ENCODE results near the gene CSAD.
"Not testable (repeated sequence)": the region's sequence is repeated elsewhere in the genome, so short reads cannot be mapped to it uniquely, and the experiment has no call there.

CSAD gene

DNA sequence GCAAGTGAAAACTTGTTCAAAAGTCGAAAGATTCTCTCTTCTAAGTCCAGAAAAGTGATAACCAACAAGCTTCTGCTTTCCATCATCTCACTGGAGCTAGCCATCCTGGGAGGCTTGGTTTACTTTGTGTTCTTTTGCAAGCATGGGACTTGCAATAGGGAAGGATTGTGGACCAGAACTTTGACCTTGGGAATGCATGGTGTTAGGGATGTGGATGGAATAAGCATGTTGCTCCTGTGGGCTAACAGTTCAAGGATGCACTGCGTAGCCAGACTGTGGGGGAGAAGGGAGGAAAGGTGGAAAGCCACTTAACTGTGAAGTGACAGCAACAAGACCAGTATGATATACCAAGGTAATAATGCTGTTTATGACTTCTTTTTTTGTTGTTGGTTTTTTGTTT, 48.9 kb downstream of the CSAD start:
- DNase-seq, result no peak

DNA sequence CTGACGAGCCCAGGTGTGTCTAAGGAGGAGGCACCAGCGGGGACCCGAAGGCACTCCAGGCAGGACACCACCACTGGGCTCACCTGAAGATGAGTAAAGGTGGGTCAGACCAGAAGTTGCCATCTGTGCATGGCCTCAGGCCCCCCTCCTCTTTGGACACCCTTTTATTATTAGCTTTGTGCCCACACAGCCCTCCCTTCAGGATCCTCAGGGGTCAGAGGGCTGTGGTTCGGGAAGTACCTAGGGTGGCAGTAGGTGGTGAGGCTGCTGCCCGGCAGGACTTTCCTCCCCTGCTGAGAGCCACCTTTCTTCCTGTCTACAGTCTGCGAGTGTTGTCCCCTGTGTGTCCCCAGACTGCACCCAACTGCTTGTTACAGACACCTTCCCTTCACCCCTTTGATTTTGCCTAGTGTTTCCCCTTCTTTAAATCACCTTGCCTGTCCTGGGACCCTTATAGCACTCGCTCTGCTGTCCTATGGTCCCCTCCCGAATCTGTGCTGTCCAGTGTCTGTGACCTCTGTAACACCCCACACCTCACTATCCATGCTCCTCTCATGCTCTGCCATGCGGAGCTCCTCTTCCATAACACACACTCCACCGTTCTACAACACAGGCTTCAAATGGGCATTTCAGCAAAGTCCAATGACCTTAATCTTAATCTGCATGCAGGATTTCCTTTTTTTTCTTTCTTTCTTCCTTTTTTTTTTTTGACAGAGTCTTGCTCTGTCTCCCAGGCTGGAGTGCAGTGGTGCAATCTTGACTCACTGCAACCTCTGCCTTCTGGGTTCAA, 51.8 kb downstream of the CSAD start:
- DNase-seq, result no peak

DNA sequence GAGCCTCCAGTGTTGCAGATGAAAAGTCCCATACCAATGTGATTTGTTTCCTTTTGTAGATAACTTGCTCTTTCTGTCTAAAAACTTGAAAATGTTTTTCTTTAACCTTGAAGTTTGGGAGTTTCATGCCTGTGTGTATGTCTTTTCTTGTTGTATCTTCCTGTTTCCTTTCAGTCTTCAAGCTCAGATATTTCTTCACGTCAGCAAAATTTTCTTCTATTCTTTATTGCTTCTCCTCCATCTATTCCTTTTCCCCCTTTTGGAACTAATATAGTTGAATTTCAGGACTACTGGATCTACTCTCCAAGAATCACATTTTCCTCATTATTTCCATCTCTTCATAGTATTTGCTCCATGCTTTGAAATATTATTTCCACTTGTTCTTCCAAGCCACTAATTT, 53.6 kb downstream of the CSAD start:
- DNase-seq, result no peak

DNA sequence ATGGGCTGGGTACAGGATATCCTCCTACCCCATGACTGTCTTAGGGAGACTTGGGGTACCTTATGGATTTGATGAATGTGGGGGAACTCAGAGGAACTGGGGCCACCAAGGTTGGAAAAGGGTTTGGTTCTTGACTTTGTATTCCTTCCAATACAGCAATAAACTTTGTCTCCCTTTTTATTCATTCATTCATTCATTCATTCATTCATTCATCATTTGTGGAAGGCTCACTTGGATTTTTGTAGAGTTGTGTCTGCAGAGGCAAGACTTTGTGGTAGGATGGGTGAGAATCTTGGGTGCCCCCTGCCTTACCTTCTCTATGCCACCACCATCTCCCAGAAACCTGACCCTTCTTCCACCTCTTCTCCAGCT, 56.4 kb downstream of the CSAD start:
- DNase-seq, result no peak

DNA sequence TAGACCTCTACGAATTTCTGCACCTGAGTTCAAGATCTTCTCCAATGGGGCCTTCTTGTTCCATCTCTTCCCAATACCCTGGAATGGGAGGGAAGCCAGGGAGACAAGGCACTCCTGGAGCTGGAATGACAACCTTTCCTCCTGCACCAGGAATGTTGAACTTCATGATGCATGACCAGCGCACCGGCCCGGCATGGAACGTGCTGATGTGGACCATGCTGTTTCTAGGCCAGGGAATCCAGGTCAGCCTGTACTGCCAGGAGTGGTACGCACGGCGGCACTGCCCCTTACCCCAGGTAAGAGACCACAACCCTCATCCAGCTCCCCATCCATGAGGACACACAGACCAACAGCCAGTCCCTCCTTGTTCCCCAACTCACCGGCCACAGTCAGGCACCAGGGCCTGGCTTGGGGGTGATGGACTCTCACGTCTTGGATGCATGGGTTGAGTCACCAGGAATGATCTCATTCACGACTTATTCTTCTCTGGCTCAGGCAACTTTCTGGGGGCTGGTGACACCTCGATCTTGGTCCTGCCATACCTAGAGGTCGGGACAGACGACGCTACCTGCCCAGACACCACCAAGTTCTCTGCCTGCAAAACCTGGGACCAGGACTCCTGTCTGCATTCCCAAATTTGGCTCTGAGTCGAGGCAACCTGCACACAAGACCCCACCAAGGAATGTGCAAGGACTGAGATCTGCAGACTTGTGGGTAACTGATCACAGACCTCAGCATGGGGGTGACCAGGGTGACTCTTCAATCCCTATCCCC, 57.0 kb downstream of the CSAD start:
- no peak for DNase-seq

DNA sequence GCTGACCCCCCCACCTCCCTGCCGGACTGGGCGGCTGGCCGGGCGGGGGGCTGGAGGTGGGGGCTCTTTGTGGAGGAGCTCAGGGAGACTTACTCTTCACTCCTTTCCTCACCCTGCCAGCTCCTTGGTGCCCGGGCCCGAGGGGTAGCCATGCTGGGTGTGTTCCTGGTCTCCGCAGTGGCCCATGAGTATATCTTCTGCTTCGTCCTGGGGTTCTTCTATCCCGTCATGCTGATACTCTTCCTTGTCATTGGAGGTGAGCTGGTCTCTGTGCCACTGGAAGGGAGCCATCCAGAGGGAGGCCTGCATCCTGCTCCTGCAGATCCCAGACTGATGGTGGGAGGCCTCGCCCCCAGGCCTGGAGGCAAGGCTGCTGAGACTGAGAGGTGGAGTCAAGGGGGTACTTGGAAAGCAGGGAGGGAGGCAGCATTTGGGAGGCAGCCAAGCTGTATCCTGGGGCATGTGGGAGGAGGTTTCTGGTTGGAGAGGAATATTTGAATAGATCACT, 57.7 kb downstream of the CSAD start:
- no peak for DNase-seq

DNA sequence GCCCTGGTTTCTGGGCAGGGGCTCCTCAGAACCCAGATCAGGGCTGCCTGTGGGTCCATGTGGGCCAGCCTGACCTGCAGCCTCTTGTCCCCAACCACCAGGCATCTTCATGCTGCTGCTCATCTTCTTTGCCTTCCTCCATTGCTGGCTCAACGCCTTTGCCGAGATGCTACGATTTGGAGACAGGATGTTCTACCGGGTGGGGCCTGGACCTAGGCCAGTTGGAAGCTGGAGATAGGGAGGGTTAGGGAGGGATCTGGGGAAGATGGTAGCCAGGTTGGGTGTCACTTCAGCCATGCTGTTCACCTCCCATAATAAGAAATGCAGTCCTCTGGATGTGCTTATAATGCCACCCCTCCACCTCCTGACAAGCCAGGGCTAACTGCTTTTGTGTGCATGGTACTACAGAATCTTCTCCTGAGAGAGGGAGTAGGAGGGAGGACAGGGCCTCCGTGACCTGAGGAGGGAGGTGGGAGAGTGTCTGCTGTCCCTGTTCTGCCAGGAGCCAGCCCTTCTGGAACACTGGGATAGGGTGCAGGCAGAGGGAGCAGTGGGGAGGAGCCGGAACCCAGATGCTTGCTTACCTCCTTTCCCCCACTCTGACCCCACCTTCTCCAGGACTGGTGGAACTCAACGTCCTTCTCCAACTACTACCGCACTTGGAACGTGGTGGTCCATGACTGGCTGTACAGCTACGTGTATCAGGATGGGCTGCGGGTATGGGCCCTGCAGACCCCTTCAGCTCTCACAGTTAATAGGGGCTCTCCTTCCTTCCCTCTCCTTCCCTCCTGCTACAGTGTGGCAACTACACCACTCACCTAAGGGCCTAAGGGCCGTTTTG, 59.8 kb downstream of the CSAD start:
- DNase-seq, result no peak

DNA sequence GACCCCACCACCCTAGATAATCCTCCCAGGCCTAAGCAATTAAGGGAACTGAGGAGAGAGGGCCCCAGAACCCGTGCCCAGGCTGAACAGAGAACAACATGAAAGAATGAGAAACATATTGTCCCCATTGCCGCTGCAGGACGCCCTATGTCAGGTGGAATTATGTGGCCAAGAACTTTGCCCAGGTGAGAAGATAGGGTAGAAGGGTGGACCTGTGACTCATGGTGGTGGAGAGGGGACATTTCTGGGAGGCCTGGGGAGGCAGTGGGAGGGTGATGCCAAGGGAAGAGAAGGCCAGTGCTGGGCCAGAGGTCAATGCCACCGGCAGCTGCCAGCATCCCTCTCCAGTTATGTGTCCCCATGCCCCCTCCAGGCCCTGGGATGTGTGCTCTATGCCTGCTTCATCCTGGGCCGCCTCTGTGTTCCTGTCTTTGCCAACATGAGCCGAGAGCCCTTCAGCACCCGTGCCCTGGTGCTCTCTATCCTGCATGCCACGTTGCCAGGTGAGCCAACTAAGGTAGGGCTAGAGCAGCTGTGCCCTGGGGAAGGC, 61.9 kb downstream of the CSAD start:
- DNase-seq, result no peak

DNA sequence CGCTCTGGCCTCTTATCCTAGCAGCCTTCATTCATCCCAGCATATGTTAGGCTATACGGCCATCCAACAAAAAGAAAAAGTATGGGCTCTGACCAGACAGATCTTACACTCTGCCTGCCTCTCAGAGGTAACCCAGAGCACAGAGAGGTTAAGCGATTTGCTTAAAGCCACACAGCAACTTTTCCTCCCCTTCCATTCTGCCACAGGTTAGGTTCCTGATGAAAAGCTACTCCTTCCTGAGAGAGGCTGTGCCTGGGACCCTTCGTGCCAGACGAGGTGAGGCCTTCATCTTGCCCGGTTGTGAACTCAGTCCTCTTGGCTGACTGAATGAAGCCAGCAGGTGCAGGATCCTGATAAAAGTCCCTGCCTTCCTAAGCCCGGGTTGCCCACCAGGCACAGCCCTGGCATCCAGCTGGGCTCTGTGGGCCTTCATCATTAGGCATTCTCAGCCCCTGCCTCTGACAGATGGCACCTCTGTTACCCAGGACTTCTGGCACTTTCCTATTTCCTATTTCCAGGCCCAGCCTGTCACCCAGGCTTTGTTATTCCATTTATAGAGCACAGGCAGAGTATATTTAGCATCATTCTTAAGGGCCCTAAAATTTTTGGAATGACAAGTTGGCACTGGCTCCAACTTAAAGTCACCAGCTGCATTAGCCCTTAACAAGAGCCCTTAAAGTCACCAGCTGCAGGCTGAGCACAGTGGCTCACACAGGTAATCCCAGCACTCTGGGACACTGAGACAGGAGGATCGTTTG, 64.7 kb downstream of the CSAD start:
- DNase-seq, result no peak

DNA sequence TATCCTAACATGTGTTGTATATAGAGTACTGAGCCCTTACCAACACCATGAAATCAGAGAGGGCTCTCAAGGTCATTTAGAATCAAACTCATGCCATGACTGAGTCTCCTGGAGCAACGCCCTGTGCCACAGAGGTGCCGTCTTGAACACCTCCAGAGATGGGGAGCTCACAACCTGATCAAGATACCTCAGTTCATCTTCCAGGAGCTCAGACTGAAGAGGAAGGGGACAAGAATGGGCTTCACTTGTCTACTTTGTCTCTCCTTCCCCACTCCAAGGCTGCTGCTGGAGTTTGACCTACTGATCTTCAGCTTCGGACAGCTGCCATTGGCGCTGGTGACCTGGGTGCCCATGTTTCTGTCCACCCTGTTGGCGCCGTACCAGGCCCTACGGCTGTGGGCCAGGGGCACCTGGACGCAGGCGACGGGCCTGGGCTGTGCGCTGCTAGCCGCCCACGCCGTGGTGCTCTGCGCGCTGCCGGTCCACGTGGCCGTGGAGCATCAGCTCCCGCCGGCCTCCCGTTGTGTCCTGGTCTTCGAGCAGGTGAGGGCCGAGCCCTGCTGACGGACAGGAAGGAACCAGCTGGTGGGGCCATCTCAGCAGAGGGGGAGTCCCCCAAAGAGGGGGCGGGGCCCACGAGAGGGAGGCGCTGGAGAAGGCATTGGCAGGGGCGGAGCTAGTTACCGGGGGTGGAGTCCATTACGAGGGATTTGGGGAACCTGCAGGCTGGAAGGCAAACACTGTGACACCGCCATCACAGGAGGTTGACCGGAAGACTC, 65.4 kb downstream of the CSAD start:
- DNase-seq, result no peak

DNA sequence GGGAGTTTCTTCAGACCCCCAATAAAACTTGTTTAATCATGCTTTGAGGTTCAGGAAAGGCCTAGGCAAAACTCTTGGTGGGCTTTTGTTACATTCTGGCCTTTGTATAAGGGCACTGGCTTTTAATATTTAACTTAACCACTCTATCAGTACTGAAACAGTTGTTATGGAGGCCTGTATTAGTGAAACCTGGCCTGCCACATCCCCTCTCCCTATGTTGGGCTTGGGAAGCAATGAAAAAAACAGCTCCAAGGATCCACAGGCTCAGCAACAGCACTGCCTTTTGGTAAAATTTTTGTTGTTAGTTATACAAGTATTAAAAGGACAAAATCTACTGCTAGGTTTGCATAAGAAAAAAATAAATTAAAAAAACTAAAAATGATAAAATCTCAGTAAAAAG, 66.8 kb downstream of the CSAD start:
- no peak for DNase-seq

DNA sequence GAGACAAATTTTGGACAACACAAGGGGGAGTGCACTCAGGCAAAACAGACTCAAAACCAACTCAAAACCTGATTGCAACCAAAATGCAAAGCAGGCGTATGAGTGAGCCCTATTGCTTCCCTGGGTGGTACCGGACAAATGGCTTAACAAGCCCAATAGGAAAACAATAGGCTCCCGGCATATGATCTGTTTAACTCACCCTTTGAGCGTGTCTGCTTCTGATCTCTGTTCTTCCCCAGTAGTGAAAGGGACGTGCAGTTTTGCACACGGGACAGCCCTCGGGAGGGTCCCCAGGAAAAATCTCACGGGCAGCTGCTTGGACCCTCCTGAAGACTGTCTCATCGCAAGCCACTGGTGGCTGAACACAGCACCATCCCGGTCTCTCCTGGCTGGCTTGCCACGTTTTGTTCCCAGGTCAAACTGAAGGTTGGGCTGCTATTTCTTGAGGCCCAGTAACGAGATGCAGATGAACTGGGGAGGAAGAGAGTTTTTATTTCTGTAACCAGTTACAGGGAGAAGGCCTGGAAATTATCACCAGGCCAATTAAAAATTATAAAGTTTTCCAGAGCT, 67.5 kb downstream of the CSAD start:
- no peak for DNase-seq

DNA sequence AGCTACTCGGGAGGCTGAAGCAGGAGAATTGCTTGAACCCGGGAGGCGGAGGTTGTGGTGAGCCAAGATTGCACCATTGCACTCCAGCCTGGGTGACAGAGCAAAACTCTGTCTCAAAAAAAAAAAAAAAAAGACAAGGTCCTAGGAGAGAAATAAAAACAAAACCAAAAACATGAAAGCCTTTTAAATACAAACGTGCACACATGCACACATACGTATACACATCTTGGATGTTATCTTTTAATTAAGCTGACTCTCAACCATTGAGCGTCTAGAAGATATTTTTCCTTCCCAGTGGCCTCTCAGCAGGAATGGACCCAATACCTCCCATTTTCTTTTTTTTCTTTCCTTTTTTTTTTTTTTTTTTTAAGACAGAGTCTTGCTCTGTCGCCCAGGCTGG, 68.3 kb downstream of the CSAD start:
- not testable (repeated sequence) for DNase-seq
